ENCODE data around the gene C6orf47.

The C6orf47 gene

DNA sequence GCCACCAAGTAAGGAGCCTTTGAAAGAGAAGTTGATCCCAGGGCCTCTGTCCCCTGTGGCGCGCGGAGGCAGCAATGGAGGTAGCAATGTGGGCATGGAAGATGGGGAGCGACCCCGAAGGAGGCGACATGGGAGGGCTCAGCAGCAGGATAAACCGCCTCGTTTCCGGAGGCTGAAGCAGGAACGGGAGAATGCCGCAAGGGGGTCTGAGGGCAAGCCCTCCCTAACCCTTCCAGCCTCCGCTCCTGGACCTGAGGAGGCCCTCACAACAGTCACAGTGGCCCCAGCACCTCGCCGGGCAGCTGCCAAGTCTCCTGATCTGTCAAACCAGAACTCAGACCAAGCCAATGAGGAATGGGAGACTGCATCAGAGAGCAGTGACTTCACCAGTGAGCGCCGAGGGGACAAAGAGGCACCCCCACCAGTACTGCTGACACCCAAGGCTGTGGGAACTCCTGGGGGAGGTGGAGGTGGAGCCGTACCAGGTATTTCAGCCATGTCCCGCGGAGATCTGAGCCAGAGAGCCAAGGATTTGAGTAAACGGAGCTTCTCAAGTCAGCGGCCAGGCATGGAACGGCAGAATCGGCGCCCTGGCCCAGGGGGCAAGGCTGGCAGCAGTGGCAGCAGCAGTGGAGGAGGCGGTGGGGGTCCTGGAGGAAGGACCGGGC is 28.2 kb downstream of the C6orf47 start:
- no peak for DNase-seq

DNA sequence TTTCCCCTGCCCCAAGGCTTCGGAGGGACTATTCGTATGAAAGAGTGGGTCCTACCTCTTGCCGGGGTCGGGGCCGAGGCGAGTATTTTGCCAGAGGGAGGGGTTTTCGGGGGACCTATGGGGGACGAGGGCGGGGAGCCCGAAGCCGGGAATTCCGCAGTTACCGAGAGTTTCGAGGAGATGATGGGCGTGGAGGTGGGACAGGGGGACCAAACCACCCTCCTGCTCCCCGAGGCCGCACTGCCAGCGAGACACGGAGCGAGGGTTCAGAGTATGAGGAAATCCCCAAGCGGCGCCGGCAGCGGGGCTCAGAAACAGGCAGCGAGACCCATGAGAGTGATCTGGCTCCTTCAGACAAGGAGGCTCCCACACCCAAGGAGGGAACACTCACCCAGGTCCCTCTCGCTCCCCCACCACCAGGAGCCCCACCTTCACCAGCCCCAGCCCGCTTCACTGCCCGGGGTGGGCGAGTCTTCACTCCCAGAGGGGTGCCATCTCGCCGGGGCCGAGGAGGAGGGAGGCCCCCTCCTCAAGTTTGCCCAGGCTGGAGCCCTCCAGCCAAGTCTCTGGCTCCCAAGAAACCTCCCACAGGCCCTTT is 28.8 kb downstream of the C6orf47 start:
- DNase-seq: no peak

DNA sequence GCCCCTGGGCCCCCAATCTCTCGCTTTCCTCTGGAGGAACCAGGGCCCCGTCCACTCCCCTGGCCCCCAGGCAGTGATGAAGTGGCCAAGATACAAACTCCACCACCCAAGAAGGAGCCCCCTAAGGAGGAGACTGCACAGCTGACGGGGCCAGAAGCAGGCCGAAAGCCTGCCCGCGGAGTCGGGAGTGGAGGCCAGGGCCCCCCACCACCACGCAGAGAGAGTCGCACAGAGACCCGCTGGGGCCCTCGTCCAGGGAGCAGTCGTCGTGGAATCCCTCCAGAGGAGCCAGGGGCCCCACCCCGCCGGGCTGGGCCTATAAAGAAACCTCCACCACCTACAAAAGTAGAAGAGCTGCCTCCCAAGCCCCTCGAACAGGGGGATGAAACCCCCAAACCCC is 29.4 kb downstream of the C6orf47 start:
- no peak for DNase-seq

DNA sequence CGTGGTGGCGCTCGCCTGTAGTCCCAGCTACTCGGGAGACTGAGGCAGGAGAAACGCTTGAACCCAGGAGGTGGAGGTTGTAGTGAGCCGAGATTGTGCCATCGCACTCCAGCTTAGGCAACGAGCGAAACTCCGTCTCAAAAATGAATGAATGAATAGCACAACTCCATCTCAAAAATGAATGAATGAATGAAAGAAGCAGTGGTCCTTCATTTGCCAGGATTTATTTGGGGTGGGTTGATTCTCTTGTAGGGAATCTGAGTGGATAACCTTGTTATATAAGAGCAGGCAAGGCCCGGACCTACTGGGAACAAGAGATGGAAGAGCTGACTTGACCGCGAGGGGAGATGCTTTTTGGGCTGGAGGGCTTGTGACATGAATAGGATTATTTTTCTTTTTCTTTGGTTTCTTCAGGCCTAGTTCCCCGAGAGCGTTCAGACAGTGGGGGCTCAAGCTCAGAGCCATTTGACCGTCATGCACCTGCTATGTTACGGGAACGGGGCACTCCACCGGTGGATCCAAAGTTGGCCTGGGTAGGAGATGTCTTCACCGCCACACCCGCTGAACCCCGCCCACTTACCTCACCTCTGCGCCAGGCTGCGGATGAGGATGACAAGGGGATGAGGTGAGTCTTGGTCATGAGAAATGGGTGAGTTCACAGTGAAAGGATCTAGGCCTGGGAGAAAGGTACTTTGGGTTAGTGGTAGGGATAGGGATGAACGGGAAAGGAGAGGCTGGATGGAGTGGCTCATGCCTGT is 30.2 kb downstream of the C6orf47 start:
- DNase-seq: no peak

DNA sequence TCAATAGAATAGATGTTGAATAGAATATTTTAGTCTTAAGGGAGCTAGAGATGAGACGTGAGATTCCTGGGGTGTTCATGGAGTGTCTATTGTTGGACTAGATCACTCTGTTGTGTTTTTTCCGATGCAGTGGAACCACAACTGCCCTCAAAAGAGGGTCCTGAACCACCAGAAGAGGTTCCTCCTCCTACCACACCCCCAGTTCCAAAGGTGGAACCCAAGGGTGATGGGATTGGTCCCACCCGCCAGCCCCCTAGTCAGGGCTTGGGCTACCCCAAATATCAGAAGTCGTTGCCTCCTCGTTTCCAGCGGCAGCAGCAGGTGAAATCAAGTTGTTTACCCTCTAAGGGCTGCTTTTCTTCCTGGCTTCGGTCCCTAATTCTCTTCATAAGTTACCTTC is 31.6 kb downstream of the C6orf47 start:
- DNase-seq: no peak

DNA sequence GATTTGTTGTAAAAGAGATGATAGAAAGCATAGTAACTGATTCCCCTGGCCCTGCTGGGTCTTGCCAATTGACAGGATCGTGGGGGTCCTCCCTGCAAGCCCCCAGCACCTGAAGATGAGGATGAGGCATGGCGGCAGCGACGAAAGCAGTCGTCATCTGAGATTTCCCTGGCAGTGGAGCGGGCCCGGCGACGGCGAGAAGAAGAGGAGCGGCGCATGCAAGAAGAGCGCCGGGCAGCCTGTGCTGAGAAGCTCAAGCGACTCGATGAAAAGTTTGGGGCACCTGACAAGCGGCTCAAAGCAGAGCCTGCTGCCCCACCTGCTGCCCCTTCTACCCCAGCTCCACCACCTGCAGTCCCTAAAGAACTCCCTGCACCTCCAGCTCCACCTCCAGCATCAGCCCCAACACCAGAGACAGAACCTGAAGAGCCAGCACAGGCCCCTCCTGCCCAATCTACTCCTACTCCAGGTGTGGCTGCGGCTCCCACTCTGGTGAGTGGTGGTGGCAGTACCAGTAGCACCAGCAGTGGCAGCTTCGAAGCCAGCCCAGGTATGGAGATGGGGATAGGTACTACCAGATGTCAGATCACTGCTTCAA is 32.8 kb downstream of the C6orf47 start:
- DNase-seq: no peak

DNA sequence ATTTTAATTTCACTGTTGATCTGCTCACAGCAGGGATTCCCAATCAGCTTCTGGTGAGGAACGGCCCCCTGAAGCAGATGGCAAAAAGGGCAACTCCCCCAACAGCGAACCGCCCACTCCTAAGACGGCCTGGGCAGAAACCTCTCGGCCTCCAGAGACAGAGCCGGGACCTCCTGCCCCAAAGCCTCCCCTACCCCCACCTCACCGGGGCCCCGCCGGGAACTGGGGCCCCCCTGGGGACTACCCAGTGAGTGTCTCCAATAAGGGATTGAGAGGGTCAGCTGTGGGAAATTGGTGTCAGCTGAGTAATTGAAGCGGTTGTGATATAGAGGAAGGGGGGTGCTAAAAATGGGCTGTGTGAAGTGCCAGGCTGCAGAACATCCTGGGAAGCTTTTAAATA is 33.6 kb downstream of the C6orf47 start:
- no peak for DNase-seq

DNA sequence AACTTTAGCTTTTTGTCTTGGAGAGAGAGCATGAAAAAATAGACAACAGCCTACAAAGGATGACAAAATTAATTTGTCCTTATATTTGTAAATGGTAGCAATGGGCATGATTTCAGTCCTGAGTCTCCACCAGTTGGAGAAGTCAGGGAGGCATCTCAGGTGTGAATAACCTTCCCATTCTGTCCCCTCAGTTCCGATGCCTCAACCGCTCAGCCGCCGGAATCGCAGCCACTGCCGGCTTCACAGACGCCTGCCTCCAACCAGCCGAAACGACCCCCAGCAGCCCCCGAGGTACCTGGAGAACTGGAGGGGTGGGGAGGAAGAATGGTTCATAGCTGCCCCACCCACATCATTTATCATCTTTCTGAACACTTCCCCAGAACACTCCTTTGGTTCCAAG is 36.5 kb downstream of the C6orf47 start:
- no peak for DNase-seq

DNA sequence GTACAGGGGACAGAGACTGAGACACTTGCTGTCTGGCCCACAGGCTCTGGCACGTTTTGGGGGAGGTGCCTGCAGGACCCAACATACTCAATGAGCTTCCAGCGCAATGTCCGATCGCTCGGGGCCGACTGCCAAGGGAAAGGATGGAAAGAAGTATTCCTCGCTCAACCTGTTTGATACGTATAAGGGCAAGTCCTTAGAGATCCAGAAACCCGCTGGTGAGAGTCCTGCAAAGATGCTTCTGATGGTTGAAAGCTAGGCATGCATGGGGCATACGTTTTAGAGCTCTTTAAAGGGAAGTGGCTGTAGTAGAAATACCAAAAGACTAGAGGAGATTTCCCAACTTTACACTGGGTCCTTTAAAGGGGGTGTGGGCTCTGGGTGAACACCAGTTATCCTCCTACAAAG is 37.9 kb downstream of the C6orf47 start:
- DNase-seq: no peak

DNA sequence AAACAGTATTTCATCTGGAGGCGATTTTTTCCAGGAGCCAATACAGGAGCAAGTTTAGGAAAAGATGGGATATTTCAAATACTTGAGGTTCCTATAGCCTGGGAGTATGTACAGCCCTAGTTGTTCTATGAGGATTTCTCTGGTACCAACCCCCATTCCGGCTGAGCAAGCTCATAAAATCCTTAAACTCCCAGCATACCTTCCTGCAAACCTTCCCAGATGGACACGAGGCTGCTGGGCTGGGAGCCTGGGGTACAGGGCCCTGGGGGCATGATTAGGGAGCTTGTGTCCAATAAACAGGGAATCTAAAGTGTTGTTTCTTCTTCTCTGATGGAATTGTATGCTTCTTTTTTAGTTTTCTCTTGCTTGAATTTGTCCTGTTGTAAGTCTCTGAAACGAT is 38.6 kb downstream of the C6orf47 start:
- no peak for DNase-seq

DNA sequence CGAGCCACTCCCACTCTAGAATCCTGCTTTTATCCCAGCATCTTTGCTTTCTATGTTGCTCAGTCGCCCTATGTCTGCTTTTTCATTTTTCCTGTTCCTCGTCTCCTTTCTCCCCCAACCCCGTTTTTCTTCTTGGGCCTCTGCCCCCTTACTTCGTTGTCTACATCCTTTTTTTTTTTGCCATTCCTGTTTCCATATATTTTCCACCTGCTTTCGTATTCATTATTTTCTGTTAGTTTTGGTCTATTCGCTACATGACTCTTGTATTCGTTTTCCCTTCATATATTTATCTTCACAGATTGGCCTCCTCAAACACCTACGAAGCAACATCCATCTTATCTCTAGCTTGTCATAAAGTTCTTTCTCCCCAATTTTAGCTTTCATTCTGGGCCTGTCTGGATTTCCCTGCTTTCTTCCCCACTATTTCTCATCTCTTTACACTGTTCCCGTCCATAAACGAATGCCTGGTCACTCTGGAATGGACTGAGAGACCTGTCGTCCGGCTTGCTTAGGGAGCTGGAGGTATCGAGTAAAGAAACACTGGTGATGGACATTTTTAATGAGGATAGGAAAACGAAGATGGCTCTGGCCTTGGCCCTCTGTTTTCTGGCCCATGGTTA is 39.1 kb downstream of the C6orf47 start:
- no peak for DNase-seq

DNA sequence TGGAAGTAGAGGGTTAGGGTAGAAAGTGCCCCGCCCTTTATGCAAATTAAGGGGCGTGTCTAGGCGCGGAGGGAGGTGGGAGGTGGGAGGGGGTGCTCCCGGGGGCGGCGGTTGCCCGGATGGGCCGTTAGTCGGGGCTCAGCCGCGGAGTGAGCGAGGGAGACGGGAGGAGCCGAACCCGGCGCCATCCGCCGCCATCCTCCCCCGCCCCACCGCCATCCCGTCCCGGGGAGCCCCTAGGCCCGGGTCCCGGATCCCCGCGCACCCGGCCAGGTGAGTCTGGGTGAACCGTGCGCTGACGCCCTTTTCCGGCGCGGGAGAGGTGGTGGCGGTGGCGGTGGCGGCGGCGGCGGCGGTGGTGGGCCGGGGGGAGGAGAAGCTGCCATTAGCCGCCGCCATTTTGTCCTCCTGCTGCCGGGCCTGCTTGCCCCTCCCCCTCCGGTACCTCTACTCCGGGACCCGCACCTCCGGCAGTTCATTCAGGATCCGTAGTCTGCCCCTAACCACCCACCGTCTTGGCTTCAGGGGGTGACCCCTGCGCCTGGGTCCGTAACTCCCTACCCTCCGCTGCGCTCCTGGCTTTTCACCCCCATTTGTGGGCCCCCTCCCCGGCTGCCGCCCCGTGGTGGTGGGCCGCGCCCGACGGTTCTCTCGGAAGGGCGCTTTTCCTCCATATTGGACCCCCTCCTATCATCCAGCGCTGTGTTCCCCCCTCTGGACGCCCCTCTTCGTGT is 39.8 kb downstream of the C6orf47 start, which contains the start of gene PRRC2A:
Gene PRRC2A (plus strand): TSS at position 130 of the 734 bp plus-strand sequence. CDS start 2,075 bp downstream, outside the sequence.
- DNase-seq: peak; percentile 80

DNA sequence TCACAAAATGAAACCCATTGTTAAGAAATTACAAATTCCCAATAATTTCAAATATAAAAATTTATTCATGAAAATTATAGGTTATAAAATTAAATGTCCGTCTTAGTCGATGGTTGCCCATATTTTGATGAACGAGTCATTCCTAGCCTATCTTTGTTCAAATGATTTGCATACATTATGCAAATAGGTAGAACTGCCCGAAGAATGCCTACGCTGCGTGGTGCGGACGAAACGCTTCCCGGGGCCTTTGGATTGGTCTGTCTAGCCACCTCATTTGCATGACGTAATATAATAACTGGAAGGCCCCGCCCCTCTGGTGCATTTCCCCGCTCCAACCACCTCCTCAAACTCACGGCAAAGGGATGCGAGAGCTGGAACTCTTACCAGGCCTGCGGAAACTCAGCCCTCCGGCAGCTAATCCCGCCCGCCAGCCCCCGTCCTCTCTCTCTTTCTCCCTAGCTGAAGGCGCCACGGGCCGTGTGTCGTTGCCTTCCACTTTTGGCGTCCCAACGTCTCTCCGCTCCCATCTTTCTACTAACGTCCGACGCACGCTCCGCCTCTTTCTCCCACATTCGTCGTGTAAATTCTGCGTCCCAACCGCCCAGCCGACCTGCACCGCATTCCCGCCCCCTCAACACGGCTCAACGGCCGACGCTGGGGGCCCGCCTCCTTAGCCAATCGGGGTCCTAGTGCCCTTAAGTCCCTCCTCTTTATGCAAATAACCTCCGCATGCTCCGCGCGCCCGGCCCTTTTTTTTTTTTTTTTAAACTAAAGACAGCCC is 40.6 kb downstream of the C6orf47 start:
- peak; percentile 98 for DNase-seq

DNA sequence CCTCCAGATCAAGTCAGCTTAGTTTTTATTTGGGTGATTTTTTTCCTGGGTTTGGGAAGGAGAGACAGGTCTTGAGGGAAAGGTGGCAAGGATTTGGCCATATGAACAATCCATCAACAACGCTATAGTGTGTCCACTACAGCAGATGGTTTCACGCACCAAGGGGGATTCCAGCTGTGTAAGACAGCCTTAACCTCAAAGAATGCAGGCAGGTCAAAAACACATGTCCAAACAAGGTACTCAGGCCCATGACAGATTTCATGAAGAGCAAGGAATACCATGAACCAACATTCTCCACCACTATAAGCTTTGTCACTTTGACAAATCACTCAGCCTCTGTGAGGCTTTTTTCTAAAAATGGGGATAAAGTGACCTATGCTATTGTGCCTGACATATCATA is 43.6 kb downstream of the C6orf47 start:
- no peak for DNase-seq

DNA sequence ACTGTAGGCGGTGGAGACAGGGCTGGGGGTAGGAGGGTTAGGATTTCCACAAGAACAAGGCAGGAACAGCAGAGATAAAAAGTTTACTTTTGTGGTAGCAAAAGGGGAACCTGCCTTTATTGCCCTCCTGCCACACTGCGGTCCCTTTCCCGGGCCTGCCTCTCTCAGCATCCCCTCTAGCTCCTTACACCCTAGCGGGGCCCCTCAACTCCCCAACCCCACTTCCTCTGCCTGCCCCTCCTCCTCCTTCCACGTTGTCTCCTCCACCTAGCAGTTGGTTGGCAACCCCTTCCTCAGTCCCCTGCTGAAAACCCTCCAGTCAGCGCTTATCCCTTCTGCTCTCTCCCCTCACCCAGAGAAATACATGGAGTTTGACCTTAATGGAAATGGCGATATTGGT is 44.8 kb downstream of the C6orf47 start:
- DNase-seq: peak; percentile 64

DNA sequence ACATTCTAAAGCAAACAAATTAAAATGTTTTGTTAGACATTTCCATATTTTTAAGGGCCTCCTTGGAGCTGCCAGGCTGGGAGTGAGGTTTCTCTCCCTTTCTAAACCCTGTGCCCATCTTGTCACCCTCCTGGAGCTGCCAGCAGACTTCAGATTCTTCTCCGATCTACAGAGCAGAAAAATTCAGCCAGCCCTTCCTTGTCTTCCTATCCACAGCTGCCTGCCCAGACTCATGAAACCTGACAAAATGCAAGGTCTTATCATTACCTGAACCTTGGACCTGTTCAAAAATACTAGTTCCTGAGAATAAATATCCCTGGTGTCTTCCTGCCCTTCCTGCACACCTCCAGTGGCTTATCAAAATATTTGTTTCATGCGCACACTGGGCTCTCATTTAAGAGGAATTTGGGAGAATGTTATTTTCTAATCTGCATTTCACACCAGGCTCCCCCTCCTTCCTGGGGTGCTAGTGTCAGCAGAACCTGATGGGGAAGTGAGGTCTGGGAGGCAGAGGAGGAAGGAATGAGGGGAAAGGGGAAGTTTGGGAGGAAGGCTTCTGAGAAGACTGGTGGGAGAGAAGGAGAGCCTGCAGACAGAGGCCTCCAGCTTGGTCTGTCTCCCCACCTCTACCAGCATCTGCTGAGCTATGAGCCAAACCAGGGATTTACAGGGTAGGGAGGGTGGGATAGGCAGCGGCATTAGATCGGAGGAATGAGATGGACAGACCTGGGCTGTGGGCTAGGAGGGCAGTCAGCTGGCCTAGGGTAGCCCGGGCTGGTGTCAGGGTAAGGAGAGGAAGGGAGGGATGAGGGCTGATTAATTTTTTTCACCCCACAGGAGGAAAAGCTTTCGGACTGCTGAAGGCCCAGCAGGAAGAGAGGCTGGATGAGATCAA is 45.6 kb downstream of the C6orf47 start, which contains the start of gene AIF1:
Gene AIF1 (plus strand): TSS at position 551 of the 895 bp plus-strand sequence. CDS start 96 bp downstream, at position 647.
- DNase-seq: no peak

DNA sequence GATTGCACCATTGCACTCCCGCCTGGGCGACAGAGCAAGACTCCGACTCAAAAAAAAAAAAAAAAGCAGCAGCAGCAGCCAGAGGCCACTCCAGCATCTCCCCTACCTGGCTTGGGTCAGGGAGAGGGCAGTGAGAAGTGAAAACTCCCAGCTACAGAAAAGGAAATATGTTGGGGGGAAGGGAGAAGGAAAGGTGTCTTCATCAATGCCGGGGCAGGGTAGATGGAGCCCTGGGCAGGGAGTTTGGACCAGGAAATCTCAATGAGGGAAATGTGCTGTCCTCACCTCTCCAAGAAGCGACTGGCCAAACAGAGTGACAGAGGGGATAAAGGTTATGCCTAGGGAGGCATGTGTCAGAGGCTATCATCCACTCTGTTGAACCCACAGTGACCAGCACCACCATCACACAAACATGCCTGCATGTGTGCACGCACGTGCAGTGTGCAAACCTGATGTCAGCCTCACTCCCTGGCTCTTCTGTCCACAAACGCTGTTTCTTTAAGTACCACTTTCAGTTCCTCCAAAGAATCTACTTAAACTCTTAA is 46.4 kb downstream of the C6orf47 start:
- DNase-seq: no peak

DNA sequence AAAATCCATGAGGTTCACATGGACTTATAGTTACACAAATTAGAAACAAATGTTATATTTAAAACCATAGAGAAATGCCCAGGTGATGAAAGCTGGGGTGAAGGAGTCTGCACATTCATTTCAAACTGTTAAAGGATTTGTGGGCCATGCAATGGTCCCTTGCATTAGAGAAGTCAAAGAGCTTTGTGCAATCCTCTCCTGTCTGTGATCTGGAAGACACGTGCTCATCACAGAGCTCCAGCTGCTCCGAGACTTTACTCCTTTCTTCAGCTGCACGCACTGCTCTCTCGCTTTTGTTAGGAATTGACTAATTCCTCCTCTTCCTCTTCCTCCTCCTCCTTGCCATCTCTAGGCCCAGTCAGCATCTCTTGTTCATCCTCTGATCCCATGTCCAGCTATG is 49.6 kb downstream of the C6orf47 start:
- no peak for DNase-seq

DNA sequence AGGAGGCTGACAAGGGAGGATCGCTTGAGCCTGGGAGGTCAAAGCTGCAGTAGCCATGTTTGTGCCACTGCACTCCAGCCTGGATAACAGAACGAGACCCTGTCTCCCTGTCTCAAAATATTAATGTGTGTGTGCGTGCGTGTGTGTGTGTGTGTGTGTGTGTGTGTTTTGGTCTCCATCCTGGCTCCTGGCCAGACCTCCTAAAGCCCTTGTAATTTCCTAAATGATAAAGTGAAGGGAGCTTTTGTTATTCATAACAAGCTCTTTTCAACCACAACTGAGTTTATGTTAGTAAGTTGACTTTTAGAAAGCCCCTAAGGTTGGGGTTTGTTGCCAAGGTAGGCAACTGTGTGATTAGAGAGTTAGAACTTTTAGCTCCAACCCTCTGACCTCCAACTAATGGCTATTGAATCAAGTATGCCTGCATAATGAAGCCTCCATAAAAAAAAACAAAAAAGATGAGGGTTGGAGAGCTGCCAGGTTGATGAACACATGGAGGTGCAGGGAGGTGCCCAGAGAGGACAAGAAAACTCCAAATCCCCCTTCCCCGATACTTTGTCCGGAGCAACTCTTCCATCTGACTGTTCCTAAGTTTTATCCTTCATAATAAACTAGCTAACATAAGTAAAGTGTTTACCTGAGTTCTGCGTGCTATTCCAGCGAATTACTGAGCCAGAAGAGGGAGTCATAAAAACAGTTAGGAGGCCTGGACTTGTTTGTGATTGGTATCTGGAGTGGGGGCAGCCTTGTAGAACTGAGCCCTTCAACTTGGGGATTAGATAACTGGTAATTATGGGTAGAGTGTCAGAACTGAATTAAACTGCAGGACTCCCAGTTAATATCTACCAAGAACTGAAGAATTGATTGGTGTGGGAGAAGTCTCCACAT is 50.8 kb downstream of the C6orf47 start:
- no peak for DNase-seq
